ENCODE measurements around the gene MCFD2.

DNA sequence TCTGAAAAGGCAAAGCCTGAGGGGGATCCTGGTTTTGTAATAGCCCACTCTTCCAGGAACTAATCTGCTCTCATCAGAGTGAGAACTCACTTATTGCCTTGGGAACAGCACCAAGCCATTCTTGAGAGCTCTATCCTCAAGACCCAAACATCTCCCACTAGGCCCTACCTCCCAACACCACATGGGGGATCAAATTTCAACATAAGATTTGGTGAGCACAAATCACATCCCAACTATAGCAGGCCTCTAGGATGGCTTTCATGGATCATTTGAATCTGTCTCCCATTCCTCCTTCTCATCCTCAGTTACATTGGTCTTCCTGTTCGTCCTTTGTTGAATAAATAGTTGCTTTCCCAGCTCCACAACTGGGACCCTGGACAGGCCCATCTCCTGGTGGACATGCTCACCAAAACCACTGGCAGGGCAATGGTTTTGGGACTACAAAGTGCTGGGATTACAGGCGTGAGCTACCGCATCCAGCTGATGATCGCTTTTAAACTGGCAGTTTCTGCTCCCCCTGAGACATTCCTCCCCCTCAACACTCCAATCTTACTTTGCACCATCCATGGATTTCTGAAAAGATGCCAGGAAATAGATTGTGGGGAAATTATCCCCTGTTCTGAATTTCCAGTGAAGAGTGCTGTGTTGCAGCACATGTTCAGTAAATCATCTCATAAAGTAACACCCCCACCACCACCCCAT is 42.6 kb downstream of the MCFD2 start:
- TF ChIP-seq CTCF (IDR thresholded peaks at IDR 0.05) (no peak), POLR2A (IDR thresholded peaks at IDR 0.05) (no peak)
